Activated naive CD8-positive, alpha-beta T cell treated with anti-CD3 and anti-CD28 coated beads, Interleukin-2, amount 50 U/mL, for 16 hours (primary cell): Measurements from ENCODE around the gene ECHDC1.
"Not testable (repeated sequence)": the region's sequence is repeated elsewhere in the genome, so short reads cannot be mapped to it uniquely, and the experiment has no call there.

ENCODE experiments used
- DNase-seq: peaks from one replicate; pipeline ENCODE4 v3.0.0-alpha.2; 2020; ENCODE audit warnings: low read depth, low spot score

Gene ECHDC1

DNA sequence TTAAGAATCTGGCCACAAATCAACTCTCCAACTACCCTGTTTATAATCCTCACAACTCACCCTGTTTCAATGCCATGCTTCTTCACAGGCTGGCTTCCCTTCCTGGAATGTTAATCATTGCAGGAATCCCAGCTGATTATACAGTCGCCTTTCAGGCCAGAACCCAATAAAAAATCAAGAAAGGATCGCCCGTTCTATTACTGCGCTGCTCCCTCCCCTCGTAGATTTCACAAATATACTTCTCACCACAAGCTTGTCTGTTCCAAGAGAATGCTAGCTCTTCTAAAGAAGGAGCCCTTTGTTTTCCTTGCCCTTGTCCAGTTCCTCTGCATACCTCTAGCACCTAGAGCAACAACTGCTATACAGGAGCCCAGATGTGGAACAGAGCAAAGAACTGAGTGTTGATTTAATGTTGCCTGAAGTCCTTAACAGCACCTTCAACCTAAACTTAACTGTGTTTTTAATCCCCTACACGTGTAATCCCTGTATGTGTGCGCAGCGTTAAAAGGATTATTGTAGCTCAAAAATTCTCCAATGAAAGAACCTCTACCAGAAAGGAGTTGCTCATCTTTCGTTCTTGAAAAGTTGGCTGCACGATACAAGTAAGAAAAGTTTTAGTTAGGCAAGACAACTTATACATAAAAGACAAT, 988 bp downstream of the ECHDC1 start:
- DNase-seq: no peak

DNA sequence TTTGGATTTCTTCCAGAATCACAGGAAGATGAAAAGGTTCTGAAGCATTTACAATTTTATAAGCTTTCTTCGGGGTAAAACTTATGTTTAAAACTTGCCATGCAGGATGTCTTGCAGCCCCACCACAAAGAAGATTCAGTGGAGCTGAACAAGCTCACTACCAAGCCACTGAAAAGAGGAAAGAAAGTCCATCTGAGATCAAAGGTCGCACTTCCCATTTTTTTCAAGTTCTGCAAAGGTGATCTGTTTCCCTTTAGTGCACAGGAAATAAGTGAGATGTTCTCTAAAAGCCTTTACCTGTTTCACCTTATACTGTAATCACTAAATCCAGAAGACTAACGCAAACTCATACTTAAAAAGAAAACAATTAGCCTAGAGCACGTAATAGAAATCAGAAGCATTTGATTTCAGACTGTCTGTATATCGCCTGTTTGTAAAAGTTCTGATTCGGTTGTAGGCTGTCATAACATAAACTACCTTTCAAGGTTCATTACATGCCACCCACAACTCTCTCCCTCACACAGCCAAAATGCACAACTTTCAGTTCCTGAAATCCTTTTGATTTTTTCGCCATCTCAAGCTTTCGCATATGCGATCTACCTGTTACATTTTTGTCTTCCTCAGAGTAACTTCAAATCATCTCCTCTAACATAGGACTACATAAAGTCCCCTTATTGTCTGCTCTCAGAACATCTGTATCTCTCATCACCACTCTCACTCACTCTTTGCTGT, 1.8 kb downstream of the ECHDC1 start:
- no peak for DNase-seq

DNA sequence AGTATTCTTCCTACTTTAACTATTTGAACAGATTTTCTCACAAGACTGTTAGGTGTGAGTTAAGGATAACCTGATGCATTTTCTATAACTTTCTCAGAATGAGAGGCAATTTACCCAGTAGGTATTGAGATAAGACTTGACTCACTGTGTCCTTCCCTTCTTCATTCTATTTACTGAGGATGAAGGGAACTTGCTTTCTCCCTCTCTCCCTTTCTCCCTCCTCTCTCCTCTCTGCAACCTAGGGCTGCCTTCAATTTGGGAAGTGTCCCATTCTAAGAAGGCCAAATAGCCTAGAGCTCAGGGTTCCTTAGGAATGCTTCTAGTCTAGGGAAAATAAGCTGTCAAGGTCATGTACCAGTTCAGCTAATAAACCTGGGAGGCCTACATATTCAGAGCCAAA, 3.2 kb downstream of the ECHDC1 start:
- DNase-seq: no peak

DNA sequence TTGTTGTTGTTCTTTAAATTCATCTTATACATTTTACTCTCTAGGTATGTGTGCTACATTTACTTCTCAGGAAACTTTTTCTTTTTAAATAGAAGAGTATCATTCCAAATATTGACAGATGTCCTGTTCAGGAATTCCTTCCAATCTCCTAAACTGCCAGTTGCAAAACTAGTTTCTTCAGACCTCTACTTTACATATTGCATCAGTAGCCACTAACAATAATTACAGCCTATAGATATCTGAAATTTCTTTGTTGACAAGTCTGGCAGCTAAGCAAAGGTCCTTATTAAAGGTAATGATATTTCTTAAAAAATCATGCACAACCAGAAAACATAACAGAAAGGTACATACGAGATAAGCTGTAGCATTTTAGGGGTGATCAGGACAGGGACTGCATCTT, 4.5 kb downstream of the ECHDC1 start:
- DNase-seq: no peak

DNA sequence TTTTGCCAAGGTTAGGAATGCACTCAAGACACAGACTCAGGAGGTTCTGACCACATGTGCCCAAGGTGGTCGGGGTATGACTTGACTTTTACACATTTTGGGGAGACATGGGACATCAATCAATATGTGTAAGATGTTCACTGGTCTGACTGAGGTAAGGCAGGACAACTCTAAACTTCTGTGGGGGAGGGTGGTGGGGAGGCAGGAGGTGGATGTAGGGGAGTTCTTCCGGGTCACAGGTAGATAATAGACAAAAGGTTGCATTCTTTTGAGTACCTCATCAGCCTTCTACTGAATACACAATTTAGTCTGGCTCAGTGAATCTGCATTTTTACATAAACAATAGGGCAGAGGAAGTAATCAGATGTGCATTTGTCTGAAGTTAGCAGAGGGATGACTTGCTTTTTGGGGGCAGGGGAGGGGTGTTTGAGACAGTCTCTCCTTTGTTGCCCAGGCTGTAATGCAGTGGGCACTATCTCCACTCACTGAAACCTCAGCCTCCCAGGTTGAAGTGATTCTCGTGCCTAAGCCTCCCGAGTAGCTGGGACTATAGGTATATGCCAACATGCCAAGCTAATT, 10.9 kb downstream of the ECHDC1 start:
- no peak for DNase-seq

DNA sequence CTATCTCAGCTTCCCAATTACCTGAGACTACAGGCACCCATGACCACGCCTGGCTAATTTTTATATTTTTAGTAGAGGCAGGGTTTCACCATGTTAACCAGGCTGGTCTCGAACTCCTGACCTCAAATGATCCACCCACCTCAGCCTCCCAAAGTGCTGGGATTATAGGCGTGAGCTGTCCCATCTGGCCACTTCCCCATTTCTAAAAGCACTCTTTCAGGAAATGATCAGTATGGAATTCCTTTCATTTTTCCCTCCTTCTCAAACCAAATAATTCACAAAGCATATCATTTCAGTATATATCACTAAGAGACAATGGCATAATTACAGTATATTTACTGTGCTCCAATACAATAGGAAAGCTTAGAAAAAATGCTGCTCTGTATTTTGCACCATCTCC, 12.2 kb downstream of the ECHDC1 start:
- DNase-seq: not testable (repeated sequence)

DNA sequence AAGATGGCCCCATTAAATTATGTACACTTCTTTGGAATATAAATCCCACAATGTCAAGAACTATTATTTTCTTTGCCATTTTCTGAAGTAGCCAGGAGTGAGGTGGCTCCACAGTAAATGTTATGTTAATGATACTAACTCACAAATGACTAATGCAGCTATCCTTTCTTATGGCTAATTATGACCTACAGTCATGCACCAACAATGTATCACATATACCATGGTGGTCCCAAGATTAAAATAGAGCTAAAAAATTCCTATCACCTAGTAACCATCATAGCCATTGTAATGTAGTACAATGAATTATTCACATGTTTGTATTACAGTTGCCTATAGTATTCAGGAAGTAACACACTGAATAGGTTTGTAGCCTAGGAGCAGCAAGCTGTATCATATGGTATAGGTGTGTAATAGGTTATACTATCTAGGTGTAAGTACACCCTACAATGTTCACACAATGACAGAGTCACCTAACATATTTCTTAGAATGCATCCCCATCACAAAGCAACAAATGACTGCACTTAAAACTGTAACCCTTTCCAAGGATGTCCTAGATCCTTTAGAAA, 15.3 kb downstream of the ECHDC1 start:
- DNase-seq: no peak

DNA sequence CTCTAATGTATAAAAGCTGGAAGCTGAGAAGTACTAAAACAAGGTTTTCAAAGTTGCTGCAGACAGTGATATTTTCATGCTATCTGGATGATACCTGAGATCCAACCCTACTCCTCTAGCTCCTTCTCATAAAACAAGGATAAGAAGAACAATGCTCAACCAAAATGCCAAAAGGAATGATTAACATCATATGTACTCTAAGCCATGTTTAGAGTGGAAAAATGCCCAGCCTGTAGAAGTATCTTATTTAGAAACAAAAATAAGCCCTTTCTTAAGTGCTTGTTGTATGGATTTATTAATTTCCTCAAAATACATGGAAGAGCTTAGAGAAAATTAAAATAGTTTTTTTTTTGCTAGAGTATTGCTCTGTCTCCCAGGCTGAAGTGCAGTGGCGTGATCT, 23.7 kb downstream of the ECHDC1 start:
- no peak for DNase-seq

DNA sequence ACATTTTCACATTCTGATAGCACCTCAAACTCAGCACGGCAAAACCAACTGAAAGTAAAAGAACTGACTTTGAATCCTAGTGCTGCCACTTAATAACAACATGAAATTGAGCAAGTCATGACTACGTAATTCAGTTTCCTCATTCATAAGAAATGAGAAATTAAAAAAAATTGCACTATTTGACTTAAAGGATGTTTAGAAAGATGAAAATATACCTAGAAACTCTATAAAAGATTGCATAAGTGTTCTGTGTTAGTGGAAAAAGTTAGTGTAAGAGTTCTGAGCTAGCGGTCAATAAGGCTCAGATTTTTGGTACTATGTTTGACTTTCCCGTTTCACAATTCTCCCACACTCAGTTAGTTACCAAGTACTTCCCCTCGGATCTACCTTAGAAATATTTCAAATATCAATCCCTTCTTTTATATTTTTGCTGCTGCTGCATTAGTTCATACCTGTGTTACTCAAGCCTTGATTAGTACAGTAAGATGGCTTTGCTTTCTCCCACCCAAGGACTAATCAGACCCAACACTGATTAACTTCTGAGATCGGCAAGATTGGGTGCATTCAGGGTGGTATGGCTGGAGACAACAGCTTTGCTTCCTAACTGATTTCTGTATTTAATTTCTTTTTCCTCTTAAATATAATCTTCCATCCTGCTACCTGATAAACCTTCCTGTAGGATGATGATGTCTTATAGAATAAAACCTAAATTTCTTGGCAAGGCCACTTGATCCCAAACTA, 25.9 kb downstream of the ECHDC1 start:
- DNase-seq: no peak

DNA sequence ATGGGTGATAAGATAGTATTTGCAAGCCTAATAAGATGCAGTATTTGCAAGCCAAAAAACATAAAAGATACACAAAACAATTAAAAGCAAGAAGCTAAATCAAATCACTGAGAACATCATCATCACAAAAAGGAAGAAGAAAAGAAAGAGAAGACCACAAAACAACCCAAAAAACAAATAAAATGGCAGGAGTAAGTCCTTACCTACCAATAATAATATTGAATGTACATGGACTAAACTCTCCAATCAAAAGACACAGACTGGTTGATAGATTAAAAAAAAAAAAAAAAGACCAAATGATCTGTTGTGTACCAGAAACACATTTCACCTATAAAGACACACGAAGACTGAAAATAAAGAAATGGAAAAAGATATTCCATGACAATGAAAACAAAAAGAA, 37.7 kb downstream of the ECHDC1 start:
- no peak for DNase-seq

DNA sequence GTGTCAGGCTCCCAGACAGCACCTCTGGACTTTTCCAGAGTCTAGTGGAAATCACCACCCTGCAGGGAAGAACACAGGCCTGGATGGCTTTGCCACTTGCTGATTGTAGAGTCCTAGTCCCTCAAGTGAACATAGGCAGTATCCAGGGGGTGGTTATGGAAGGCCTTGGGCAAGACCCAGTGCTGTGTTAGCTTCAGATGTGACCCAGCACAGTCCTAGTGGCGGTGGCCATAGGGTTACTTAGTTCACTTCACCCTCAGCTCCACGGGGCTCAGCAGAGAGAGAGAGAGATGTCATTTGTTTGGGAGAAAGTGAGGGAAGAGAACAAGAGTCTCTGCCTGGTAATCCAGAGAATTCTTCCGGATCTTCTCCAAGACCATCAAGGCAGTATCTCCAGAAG, 39.5 kb downstream of the ECHDC1 start:
- DNase-seq: no peak

DNA sequence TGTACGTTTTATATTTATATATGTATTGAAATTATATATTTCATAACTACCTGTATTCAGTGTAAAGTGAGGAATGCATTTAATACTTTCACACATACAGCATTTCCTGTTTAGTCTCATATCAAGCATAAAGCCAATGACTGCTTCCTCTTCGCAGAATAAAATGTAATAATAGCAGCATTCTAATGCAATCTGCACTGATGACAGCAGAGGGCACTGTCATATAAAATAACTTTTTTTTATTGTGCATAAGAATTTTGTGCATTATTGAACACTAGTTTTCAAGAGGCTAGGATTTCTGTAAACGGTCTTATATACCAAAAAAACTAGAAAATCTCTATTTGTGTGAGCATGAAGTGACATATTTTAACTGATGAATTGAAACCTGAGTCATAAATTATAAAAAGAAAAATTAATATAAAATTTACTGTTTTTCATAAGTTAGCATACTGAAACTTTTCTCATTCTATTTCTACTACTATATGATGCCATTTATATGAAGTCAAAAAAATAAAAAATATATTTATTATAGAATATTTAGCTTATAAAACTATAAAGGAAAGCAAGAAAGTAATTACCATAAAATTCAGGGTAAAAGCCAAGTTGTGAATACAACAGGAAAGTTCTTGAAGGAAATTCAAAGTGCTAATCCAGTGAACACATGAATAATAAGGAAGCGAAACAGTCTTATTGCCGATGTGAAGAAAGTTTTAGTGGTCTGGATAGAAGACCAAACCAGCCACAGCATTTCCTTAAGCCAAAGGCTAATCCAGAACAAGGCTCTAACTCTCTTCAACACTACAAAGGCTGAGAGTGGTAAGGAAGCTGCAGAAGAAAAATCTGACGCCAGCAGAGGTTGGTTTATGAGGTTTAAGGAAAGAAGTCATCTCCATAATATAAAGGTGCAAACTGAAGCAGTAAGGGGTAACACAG, 40.4 kb downstream of the ECHDC1 start:
- no peak for DNase-seq

DNA sequence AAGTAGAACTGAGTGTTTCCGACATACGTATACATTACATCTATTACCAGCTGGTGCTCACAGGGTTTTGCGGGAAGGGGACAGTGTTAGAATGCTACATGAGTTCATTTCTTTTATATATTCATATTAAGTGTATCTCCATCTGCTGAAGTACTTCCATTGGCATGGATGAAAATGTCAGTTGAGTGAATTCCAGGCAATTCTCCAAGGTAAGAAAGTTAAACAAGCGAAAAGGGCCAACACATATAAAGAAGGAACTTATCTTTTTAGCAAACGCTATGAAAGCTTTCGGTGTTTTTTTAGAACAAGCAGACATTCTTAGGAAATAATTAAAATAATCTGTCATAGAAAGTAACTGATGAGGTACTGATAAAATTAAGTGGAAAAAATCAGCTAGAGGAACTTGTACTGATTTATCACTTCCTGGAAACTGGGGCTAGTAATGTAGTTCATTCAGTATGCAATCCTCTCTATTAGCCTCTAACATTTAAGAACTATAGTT, 42.2 kb downstream of the ECHDC1 start:
- no peak for DNase-seq

DNA sequence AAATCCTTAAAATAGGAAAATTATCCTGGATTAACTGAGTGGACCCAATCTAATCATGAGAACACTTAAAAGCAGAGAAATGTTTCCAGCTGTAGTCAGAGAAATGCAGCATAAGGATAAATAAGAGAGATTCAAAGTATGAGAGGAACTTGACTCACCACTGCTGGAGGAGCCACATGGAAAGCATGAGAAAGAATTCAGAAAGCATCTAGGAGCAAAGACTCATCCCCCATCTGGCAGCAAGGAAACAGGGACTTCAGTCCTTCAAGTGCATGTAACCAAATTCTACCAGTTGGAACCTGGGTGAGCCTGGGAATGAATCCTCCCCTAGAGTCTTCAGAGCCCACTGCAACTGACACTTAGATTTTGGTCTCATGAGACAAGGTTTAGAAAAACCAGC, 43.0 kb downstream of the ECHDC1 start:
- DNase-seq: no peak

DNA sequence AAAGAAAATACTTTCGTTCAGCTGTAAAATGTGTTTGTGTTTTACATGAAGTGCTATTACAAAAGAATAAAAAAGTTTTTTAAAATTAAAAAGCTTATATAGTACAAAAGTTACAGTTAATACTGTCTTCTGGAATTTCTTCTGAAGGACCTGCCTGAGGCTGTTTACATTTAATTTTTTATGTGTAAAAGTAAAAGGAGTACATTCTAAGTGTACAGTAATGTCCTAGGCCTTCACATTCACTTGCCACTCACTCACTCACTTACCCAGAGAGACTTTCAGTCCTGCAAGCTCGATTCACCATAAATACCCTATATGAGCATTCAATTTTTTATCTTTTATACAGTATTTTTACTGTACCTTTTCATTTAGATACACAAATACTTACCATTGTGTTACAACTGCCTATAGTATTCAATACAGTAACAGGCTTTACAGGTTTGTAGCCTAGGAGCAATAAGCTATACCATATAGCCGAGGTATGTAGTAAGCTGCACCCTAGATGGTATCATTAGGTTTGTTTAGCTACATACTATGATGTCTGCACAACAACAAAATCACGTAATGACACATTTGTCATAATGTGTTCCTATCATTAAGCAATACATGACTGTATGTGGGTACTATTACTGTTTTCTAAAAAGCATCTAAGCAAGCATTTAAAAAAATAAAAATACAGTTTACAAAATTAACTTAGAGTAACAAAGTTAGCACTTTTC, 43.7 kb downstream of the ECHDC1 start:
- DNase-seq: no peak

DNA sequence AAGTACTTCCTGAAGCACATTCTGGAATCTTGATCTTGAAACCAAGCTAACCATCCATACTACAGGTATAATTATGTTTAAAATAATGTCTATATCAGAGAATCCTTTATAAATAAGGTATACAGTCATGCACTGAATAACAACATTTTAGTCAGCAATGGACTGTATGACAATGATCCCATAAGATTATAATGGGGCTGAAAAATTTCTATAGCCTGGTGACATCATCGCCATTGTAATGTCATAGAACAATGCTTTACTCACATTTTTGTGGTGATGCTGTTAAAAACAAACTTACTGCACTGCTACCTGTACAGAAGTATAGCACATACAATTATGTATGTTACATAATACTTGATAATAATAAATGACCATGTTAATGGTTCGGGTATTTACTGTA, 44.9 kb downstream of the ECHDC1 start:
- no peak for DNase-seq

DNA sequence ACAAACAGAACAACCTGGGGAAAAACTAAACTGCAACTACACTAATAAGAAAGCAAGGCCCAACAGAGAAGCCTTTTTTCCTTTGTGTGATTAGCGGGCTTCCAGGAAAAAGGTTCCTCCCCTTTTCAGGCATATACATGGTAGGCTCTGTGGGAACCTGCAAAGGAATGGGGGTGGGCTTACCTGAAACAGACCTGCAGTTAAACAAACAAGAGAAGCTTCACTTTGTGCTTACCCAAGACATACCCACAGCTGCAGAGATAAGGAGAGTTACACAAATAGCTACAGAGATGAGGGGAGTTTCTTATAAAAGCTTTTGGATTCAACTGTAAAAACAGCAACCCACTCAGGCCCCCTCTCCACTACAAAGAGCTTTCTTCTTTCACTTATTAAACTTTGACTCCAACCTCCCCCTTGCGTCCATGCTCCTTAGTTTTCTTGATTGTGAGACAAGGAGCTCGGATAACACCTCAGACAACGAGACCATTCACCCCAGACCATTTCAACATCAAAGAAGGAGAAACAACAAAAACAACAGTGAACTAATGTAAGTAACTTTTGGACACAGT, 45.8 kb downstream of the ECHDC1 start:
- no peak for DNase-seq

DNA sequence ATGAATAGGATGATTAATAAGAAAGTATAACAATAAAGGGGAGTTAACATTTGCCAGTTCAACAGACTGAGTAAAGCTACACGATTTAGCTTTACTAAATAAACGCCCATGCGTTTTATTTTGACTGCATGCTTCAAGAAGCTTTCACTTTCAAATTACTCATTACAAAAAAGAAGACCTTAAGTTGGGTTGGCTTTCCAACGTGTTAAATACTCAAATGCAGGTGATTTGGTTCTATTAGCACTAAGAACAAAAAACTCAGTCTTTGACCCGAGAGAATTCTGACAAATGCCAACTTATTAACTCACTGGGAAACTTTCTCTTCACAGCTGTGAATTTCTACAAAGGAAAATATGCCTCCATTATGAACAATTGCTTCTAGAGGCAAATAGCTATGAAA, 51.9 kb downstream of the ECHDC1 start:
- DNase-seq: no peak

DNA sequence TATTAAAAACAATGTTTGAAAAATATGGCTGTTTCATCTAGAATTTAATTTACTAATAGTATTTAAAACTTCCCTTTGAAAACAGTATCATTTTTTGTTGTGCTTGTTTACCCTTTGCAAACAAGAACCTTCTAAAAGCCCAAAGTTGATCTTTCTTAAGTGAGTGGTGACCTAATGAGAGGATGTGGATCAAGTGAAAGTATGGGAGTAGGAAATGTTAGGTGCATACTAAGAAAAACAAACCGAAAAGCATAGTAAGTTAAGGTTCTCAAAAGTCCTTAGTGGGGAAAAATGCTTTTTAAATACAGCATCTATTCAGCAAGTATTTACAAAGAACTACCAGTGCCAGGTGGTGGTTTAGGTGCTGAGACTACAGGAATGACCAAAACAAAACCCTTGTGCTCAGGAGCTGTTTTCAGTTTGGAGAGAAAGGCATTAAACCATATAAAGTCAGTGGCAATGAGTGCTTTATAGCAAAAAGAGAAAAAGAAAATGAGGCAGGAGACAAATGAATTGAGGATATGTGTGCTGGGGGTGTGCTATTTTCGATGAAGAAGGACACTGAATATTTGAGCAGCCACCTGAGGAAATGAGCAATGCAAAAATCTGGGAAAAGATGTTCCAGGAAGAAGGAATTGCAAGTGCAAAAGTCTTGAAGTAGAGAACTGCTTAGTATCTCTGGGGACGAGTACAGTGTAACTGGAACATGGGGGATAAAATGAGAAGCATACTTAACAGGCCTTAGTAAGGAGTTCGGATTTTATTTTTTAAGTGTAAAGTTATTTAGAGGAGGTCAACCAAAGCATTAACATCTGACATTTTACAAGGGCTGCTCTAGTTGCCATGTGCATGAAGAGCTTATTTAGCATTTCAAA, 52.8 kb downstream of the ECHDC1 start:
- no peak for DNase-seq
